Loucy (cell line): Measurements from ENCODE around the gene DRP2.

ENCODE experiments used
- EZH2phosphoT487 ChIP-seq: fragments of 200-600 bp; IDR thresholded peaks from 2 replicates; pipeline ENCODE4 v1.6.1; 2018; ENCODE audit warnings: antibody characterized with exemption, mild to moderate bottlenecking, moderate library complexity, borderline replicate concordance
- TF ChIP-seq, protein P1 (sequence below): fragments of 200-600 bp; sonication (generic); conservative IDR thresholded peaks from 2 replicates; pipeline ENCODE4 v1.5.1; 2014; ENCODE audit warnings: mild to moderate bottlenecking, antibody characterized with exemption, low read length

- TF ChIP-seq, protein P1, sequence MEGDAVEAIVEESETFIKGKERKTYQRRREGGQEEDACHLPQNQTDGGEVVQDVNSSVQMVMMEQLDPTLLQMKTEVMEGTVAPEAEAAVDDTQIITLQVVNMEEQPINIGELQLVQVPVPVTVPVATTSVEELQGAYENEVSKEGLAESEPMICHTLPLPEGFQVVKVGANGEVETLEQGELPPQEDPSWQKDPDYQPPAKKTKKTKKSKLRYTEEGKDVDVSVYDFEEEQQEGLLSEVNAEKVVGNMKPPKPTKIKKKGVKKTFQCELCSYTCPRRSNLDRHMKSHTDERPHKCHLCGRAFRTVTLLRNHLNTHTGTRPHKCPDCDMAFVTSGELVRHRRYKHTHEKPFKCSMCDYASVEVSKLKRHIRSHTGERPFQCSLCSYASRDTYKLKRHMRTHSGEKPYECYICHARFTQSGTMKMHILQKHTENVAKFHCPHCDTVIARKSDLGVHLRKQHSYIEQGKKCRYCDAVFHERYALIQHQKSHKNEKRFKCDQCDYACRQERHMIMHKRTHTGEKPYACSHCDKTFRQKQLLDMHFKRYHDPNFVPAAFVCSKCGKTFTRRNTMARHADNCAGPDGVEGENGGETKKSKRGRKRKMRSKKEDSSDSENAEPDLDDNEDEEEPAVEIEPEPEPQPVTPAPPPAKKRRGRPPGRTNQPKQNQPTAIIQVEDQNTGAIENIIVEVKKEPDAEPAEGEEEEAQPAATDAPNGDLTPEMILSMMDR = no peak
- TF ChIP-seq EZH2phosphoT487 = no peak
Observed at GRCh38 chrX:101232316-101232715, 12.7 kb downstream of the DRP2 start.
